HEK293T (cell line): ENCODE measurements around the gene PRSS38.
"Not testable (repeated sequence)": the region's sequence is repeated elsewhere in the genome, so short reads cannot be mapped to it uniquely, and the experiment has no call there.

Source experiments
- CTCF ChIA-PET: fragments of 350-600 bp; formaldehyde crosslinking; extraction: SDS; loops from one replicate; lab custom pipeline; 2021; ENCODE audit warnings: antibody characterized with exemption, inconsistent platforms; lab: Yijun Ruan, JAX
- POLR2A ChIA-PET: fragments of 350-600 bp; formaldehyde crosslinking; extraction: SDS; loops from one replicate; lab custom pipeline; 2020; ENCODE audit warnings: antibody characterized with exemption, inconsistent platforms; lab: Yijun Ruan, JAX
- DNase-seq: peaks from one replicate; pipeline ENCODE4 v3.0.0; 2012; ENCODE audit warnings: mixed read lengths; ENCODE audit errors: extremely low spot score
- ARNT ChIP-seq: fragments of 450-650 bp; IDR thresholded peaks from 2 replicates; pipeline ENCODE4 v1.6.1; 2017; ENCODE audit warnings: mild to moderate bottlenecking
- BHLHE40 ChIP-seq: fragments of 450-650 bp; IDR thresholded peaks from 2 replicates; pipeline ENCODE4 v1.6.1; 2016; ENCODE audit warnings: mild to moderate bottlenecking, moderate library complexity, borderline replicate concordance
- CTBP1 ChIP-seq: fragments of 450-650 bp; IDR thresholded peaks from 2 replicates; pipeline ENCODE4 v1.6.1; 2016; ENCODE audit warnings: borderline replicate concordance
- ELF4 ChIP-seq: fragments of 450-650 bp; IDR thresholded peaks from 2 replicates; pipeline ENCODE4 v1.6.1; 2017; ENCODE audit warnings: antibody characterized with exemption
- FOXA1 ChIP-seq: fragments of 450-650 bp; IDR thresholded peaks from 2 replicates; pipeline ENCODE4 v1.6.1; 2016; ENCODE audit warnings: mild to moderate bottlenecking
- FOXK2 ChIP-seq: fragments of 450-650 bp; IDR thresholded peaks from 2 replicates; pipeline ENCODE4 v1.6.1; 2016; ENCODE audit warnings: mild to moderate bottlenecking
- FOXM1 ChIP-seq: fragments of 450-650 bp; IDR thresholded peaks from 2 replicates; pipeline ENCODE4 v1.6.1; 2017; ENCODE audit warnings: mild to moderate bottlenecking, borderline replicate concordance
- HDGF ChIP-seq: fragments of 450-650 bp; IDR thresholded peaks from 2 replicates; pipeline ENCODE4 v1.6.1; 2017; ENCODE audit warnings: antibody characterized with exemption, borderline replicate concordance
- L3MBTL2 ChIP-seq: fragments of 450-650 bp; conservative IDR thresholded peaks from 2 replicates; pipeline ENCODE4 v1.6.1; 2016; ENCODE audit warnings: mild to moderate bottlenecking
- LEF1 ChIP-seq: fragments of 450-650 bp; IDR thresholded peaks from 2 replicates; pipeline ENCODE4 v1.6.1; 2017; ENCODE audit warnings: mild to moderate bottlenecking, borderline replicate concordance
- NFRKB ChIP-seq: fragments of 450-650 bp; IDR thresholded peaks from 2 replicates; pipeline ENCODE4 v1.6.1; 2016; ENCODE audit warnings: mild to moderate bottlenecking, moderate library complexity
- PKNOX1 ChIP-seq: fragments of 450-650 bp; IDR thresholded peaks from 2 replicates; pipeline ENCODE4 v1.6.1; 2016
- SP1 ChIP-seq: fragments of 450-650 bp; IDR thresholded peaks from 2 replicates; pipeline ENCODE4 v1.6.1; 2017
- SUZ12 ChIP-seq: fragments of 450-650 bp; IDR thresholded peaks from 2 replicates; pipeline ENCODE4 v1.6.1; 2016; ENCODE audit warnings: mild to moderate bottlenecking
- TARDBP ChIP-seq: fragments of 450-650 bp; IDR thresholded peaks from 2 replicates; pipeline ENCODE4 v1.6.1; 2016
- ZNF384 ChIP-seq: fragments of 450-650 bp; IDR thresholded peaks from 2 replicates; pipeline ENCODE4 v1.6.1; 2016

Gene PRSS38

DNA sequence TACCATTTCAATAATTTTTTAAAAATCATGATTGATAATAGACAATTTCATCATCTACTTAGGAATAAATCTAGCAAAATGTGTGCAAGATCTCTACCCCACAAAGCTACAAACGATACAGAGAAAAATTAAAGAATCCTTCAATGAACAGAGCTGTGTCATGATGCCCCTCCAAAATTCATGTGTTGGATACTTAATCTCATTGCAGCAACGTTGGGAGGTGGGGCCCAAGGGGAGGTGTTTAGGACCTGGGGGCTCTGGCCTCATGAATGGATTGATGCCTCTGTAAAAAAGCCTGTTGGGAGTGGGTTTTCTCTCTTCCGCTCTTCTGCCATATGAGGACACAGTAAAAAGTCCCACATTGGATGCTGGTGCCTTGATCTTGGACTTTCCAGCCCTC is 54.9 kb downstream of the PRSS38 start:
- DNase-seq, result no peak
- TF ChIP-seq LEF1 (no peak), SUZ12 (no peak), ZNF384 (no peak), HDGF (no peak), L3MBTL2 (no peak), FOXK2 (no peak), FOXM1 (no peak), NFRKB (no peak), ELF4 (no peak), FOXA1 (no peak), BHLHE40 (no peak), TARDBP (no peak), SP1 (no peak), ARNT (no peak), PKNOX1 (no peak), CTBP1 (no peak)
- CTCF ChIA-PET, result no interaction called here
- POLR2A ChIA-PET, result interaction anchor here (0.7 kb wide), 1 partner anchor 10 kb away, joined by 3 read pairs; no protein-coding TSS in a partner anchor

DNA sequence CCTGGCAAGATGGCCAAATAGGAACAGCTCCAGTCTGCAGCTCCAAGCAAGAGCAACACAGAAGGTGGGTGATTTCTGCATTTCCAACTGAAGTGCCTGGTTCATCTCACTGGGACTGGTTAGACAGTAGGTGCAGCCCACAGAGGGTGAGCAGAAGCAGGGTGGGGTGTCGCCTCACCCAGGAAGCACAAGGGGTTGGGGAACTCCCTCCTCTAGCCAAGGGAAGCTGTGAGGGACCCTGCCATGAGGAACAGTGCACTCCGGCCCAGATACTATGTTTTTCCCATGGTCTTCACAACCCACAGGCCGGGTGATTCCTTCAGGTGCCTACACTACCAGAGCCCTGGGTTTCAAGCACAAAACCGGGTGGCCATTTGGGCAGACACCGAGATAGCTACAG is 56.4 kb downstream of the PRSS38 start:
- POLR2A ChIA-PET, DNase-seq, CTCF ChIA-PET: not testable (repeated sequence)

- POLR2A ChIA-PET, CTCF ChIA-PET, DNase-seq: not testable (repeated sequence)
Observed at GRCh38 chr1:227877810-227878209, 62.3 kb downstream of the PRSS38 start.

- ChIA-PET POLR2A (no interaction called here), CTCF (no interaction called here)
- no peak for DNase-seq
- TF ChIP-seq BHLHE40, result no peak
- TF ChIP-seq FOXK2, result no peak
- no peak for TF ChIP-seq L3MBTL2
Observed at GRCh38 chr1:227880342-227880924, 65.0 kb downstream of the PRSS38 start.

- POLR2A ChIA-PET, result no interaction called here
- TF ChIP-seq BHLHE40 (no peak), SUZ12 (no peak), ZNF384 (no peak), FOXK2 (no peak), ARNT (no peak), FOXM1 (no peak), CTBP1 (no peak), SP1 (no peak), NFRKB (no peak), FOXA1 (no peak), TARDBP (no peak), LEF1 (no peak), ELF4 (no peak), L3MBTL2 (no peak)
- DNase-seq, result no peak
- CTCF ChIA-PET, result interaction anchor here (1.1 kb wide), 1 partner anchor 10 kb away, joined by 3 read pairs; no protein-coding TSS in a partner anchor
Observed at GRCh38 chr1:227883073-227883520, 67.6 kb downstream of the PRSS38 start.

GRCh38 chr1:227883641-227884301 is 68.3 kb downstream of the PRSS38 start:
- DNase-seq, result no peak
- CTCF ChIA-PET, result interaction anchor here (1.1 kb wide), 1 partner anchor 11 kb away, joined by 3 read pairs; no protein-coding TSS in a partner anchor
- POLR2A ChIA-PET, result interaction anchor here (0.6 kb wide), 1 partner anchor 9 kb away, joined by 3 read pairs; no protein-coding TSS in a partner anchor
- TF ChIP-seq FOXA1 (no peak), FOXM1 (no peak), FOXK2 (no peak), ARNT (no peak)

DNA sequence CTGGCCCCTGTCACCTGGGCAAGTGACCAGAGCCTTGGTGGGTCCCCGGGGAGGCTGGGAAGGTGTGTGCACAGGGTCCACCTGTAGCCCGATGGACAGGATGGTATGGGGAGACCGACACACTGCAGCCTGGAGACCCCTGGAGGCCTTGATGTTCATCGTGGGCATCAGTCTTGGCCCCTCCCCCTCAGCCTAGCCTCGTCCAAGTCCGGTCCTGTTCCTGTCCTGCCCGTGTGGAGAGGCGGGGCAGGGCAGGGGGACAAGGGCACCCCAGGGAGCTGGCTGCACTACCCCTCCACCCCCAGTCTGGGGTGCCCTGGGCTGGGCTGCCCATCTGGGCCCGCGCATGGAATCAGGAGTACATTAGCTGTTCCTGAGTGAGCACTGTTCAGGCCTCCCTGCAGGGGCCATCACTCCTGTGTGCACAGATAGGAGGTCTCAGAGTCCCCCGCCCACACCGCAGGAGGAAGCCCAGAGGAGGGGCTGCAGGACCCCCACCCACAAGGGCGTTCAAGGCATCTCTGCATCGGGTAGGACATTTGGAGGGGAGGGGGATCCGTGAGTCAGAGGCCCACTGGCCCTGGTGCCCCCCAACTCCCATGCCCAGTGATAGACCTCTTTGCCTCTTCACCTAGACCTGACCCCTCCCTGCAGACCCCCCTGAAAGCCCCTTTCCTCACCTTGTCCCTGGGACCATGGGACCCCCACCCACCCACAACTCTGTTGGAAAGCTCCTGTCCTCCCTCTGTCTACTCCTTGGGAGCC is 69.1 kb downstream of the PRSS38 start:
- TF ChIP-seq ZNF384 (no peak), LEF1 (no peak), ELF4 (no peak), FOXM1 (no peak), L3MBTL2 (no peak)
- CTCF ChIA-PET, result interaction anchor here (1.1 kb wide), 1 partner anchor 12 kb away, joined by 3 read pairs; no protein-coding TSS in a partner anchor
- DNase-seq, result no peak
- POLR2A ChIA-PET, result interaction anchor here (0.6 kb wide), 1 partner anchor 10 kb away, joined by 3 read pairs; no protein-coding TSS in a partner anchor

- no peak for DNase-seq
- ChIA-PET CTCF (no interaction called here), POLR2A (no interaction called here)
- TF ChIP-seq LEF1 (no peak), BHLHE40 (no peak), TARDBP (no peak), NFRKB (no peak), CTBP1 (no peak), L3MBTL2 (no peak), HDGF (no peak), FOXK2 (no peak), PKNOX1 (no peak), SUZ12 (no peak), ZNF384 (no peak), ELF4 (no peak), ARNT (no peak), FOXM1 (no peak), SP1 (no peak), FOXA1 (no peak)
Observed at GRCh38 chr1:227885135-227885647, 69.7 kb downstream of the PRSS38 start.
